PC-3 (cell line): ENCODE results near the gene MARCKS.

ENCODE experiments used
- EZH2 ChIP-seq: fragments of 300-600 bp; sonication (generic); IDR thresholded peaks from one replicate; pipeline ENCODE4 v1.6.1; 2017; ENCODE audit warnings: antibody characterized with exemption, mild to moderate bottlenecking, low read length; ENCODE audit not compliant: unreplicated experiment
- EZH2phosphoT487 ChIP-seq: fragments of 300-600 bp; sonication (generic); IDR thresholded peaks from 2 replicates; pipeline ENCODE4 v1.6.1; 2018; ENCODE audit warnings: mild to moderate bottlenecking, antibody characterized with exemption, low read length, borderline replicate concordance
- TF ChIP-seq, protein P1 (sequence below): fragments of 300-600 bp; sonication (generic); conservative IDR thresholded peaks from 2 replicates; pipeline ENCODE4 v1.5.1; 2017; ENCODE audit warnings: antibody characterized with exemption, low read depth, mild to moderate bottlenecking, low read length

GRCh38 chr6:113909224-113909856 is 52.2 kb downstream of the MARCKS start:
- TF ChIP-seq, protein P1, sequence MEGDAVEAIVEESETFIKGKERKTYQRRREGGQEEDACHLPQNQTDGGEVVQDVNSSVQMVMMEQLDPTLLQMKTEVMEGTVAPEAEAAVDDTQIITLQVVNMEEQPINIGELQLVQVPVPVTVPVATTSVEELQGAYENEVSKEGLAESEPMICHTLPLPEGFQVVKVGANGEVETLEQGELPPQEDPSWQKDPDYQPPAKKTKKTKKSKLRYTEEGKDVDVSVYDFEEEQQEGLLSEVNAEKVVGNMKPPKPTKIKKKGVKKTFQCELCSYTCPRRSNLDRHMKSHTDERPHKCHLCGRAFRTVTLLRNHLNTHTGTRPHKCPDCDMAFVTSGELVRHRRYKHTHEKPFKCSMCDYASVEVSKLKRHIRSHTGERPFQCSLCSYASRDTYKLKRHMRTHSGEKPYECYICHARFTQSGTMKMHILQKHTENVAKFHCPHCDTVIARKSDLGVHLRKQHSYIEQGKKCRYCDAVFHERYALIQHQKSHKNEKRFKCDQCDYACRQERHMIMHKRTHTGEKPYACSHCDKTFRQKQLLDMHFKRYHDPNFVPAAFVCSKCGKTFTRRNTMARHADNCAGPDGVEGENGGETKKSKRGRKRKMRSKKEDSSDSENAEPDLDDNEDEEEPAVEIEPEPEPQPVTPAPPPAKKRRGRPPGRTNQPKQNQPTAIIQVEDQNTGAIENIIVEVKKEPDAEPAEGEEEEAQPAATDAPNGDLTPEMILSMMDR: peak; percentile 76
- TF ChIP-seq EZH2: no peak
- no peak for TF ChIP-seq EZH2phosphoT487
